H1 (cell line): ENCODE results near the gene ZNF182.
"Not testable (repeated sequence)": the region's sequence is repeated elsewhere in the genome, so short reads cannot be mapped to it uniquely, and the experiment has no call there.

Experiments used
- EZH2 ChIP-seq: fragments of 200-600 bp; sonication (generic); IDR thresholded peaks from 2 replicates; pipeline ENCODE4 v1.7.1; 2012; ENCODE audit warnings: low read depth, mild to moderate bottlenecking, moderate library complexity, low read length, inconsistent platforms; ENCODE audit not compliant: severe bottlenecking
- NANOG ChIP-seq: IDR thresholded peaks from 2 replicates; pipeline ENCODE4 v1.6.1; 2011; ENCODE audit warnings: low read length, low read depth, mild to moderate bottlenecking, inconsistent platforms; ENCODE audit not compliant: insufficient read depth, poor library complexity, severe bottlenecking
- TEAD4 ChIP-seq: IDR thresholded peaks from 2 replicates; pipeline ENCODE4 v1.6.1; 2012; ENCODE audit warnings: low read depth, low read length, inconsistent platforms, mixed read lengths
- YY1 ChIP-seq: IDR thresholded peaks from 2 replicates; pipeline ENCODE4 v1.6.1; 2011; ENCODE audit warnings: low read depth, mild to moderate bottlenecking, low read length

DNA sequence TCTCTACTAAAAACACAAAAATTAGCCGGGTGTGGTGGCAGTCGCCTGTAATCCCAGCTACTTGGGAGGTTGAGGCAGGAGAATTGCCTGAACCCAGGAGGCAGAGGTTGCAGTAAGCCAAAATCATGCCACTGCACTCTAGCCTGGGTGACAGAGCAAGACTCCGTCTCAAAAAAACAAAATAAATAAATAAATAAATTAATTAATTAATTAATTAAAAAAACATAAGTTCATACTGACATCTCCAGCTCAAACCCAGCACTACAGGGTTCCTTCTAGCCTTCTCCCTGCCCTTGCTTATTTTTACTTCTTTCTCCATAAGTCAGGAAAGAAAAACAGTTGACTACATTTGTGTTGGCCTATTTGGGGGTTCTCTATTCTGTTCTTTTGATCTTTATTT lies 71.8 kb downstream of the ZNF182 start:
- not testable (repeated sequence) for TF ChIP-seq TEAD4, EZH2, YY1, NANOG
